GM11168 (cell line): Measurements from ENCODE around the gene PNRC1.
"Not testable (repeated sequence)": the region's sequence is repeated elsewhere in the genome, so short reads cannot be mapped to it uniquely, and the experiment has no call there.

Source experiments
- in situ Hi-C: fragments of 300-500 bp; cut with MboI; formaldehyde crosslinking; loops from one replicate; pipeline ENCODE4 v1.12.0; 2022; ENCODE audit warnings: low sequenced_read_pairs; ENCODE audit not compliant: unreplicated experiment

The PNRC1 gene

GRCh38 chr6:89087881-89088280 lies 7.3 kb downstream of the PNRC1 start:
- in situ Hi-C loops: no loop called here

DNA sequence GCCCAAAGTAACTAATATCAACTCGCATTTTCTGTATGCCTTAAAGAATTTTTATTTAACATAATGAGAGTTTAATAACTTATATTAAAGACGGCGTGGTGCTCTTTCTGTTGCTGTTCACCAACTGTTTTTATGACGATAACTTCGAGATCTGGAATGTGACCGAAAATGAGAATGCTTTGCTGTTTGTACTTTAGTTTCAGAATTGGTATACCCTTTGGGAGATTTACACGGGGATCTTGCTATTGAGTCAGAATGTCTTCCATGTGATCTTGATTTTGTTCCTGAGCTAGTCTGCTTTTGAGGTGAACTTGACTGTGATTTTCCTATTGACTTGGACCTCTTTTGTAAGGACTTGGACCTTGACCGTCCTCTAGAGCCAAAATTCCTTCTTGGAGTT lies 17.9 kb downstream of the PNRC1 start:
- in situ Hi-C loops: no loop called here

- in situ Hi-C loops: no loop called here
These were observed 19.6 kb downstream of the PNRC1 start for GRCh38 chr6:89100114-89100513.

GRCh38 chr6:89110284-89110683 lies 29.7 kb downstream of the PNRC1 start:
- in situ Hi-C loops: no loop called here

DNA sequence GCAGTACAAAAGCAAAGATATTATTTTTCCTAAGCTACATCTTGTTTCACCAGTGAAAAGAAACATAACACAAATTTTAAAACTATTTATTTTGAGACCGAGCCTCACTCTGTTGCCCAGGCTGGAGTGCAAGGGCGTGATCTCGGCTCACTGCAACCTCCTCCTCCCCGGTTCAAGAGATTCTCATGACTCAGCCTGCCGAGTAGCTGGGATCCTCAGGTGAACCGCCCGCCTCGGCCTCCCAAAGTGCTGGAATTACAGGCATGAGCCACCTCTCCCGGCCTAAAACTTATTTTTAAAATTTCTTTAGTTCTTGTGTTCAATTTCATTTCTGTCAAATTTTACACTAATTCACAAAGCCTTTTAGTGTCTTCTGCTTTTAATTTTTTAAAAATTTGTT lies 31.4 kb downstream of the PNRC1 start:
- in situ Hi-C loops: no loop called here

DNA sequence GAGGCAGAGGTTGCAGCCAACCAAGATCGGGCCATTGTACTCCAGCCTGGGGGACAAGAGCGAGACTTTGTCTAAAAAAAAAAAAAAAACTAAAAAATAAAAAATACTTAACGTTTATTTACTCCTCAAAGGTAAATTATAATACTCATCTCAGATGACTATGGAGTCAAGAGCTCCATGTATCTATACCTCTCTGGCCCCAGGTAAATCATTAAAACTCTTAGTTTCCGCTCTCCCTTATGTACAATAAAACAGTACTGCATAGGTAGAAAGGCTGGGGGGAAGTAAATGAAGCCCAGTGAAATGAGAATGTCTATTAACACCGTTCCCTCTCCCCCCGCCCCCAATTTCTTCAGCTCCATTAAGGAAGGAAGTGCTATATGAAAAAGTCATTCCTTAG lies 36.2 kb downstream of the PNRC1 start:
- in situ Hi-C loops: no loop called here

DNA sequence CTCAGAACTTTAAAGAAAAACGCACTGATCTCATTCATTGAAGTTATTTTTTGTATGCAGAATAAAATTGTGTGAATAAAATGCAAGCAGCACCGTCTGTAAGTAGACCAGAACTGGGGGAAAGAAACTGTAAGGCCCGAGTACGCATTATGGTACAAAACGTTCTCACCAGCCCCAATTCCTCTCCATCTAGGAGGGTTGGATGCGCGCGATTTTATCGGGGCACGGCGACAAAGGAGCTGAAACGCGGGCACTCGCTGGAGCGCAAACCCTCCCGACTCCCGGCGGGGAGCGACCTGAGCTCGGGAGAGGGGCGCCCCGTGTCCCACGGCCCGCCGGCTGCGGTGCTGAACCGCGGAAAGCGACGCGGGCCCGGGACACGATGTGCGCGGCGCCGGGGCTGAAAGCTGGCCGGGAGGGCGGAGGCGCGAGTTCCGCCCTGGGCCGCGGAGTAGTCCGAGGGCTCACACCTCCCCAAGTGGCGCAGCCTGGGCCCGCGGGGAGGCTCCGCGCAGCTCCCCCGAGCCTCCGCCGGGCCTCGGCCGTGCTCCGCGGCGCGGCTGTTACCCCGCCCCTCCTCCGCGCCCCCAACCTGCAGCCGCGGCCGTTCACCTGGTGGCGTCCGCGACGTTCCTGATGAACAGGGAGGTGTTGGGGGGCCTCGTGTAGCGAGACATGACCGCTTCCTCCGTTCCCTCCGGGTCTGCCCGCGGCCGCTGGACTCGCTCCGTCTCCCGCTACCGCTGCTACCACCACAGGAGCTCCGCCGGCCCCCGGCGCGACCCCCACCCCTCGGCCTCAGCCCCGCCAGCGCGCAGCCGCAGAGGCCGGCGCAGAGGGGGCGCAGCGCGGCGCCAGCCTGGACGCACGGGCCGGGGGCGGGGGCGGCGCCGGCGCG lies 36.9 kb downstream of the PNRC1 start, which contains the start of gene SRSF12:
TSS of gene SRSF12 (minus strand) at position 861 of the 898 bp plus-strand sequence. CDS start at position 677, 184 bp downstream.
- in situ Hi-C loops: no loop called here

- in situ Hi-C loops: no loop called here
These were observed 38.4 kb downstream of the PNRC1 start for GRCh38 chr6:89118931-89119330.

- in situ Hi-C loops: no loop called here
These were observed 39.8 kb downstream of the PNRC1 start for GRCh38 chr6:89120371-89120770.

DNA sequence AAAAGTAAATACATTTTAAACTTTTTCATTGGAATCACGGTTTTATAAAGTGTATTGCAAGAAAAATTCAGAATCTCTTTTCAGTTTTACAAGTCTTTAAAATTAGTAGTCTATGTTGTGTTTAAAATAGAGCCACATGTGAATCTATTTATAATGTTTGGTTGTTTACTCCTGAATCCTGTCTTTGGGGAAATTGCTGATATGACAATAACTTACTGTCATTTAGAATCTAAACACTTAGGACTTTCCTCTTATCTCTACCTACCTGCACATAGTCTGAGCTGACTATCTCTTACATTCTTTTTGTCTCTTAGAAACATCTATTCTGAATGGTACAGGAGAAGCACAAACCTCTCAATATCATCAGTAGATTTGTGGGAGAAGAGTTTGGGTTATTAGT lies 41.4 kb downstream of the PNRC1 start:
- in situ Hi-C loops: no loop called here

- in situ Hi-C loops: no loop called here
These were observed 42.1 kb downstream of the PNRC1 start for GRCh38 chr6:89122625-89123024.

DNA sequence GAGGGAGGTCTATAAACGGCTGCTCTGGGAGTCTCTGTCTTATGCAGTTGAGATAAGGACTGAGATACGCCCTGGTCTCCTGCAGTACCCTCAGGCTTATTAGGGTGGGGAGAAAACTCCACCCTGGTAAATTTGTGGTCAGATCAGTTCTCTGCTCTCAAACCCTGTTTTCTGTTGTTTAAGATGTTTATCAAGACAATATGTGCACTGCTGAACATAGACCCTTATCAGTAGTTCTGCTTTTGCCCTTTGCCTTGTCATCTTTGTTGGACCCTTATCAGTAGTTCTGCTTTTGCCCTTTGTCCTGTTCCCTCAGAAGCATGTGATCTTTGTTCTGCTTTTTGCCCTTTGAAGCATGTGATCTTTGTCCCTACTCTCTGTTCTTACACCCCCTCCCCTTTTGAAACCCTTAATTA lies 47.7 kb downstream of the PNRC1 start:
- in situ Hi-C loops: not testable (repeated sequence)

DNA sequence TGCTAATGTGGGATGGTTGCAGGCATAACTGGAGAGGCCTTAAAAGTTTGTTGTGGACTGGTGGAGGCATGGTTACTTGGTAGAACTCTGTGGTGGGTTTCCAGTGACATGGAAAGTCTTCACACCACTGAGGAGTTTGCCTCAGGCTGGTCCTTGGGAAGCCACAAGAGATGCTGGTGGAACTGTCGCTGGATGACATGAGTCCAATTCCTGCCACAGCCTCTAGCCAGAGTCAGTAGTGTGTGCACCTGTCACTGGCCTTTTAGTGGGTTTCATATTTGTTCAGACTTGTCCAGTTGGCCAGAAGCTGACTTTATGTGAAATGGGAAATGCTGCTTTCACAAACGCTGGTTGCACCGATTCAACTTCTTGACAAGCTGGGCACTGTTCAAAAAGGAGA lies 51.0 kb downstream of the PNRC1 start:
- in situ Hi-C loops: no loop called here

- in situ Hi-C loops: no loop called here
These were observed 51.5 kb downstream of the PNRC1 start for GRCh38 chr6:89132057-89132456.

DNA sequence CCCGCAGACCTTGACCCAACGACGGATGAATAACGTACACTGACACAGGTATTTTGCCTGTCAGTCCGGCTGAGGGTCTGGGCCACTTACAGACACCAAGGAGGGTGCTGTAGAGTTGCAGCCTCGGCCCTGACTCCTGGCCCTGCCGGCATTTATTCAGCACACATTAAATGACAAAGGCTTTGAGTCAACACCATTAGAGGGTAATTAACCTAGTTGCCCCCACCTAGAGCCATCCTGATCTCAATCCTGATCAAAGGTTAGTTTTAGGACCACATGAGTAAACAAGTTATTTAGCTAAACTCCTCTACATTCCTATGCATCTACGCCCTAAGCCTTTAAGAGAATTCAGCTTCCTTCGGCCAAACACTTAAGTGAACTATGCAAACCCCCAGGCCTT lies 53.4 kb downstream of the PNRC1 start:
- in situ Hi-C loops: no loop called here

DNA sequence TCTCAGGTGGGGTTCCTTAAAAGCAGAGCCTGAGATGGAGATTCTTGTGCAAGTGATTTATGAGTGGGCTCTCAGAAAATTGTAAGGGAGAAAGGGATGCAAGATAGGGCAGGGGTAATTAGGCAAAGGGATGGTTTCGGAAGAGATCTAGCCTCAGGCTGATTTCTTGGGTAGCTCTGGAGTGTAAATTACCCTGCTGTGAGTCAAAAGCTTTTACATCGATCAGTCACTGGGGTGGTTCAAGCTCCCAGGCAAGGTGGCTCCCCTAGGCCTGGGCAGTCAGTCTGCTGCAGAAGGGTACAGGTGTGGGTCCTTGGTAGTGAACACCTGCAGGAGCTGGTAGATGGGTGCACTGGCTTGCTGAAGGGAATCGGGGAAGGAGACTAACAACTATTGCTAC lies 54.2 kb downstream of the PNRC1 start:
- in situ Hi-C loops: no loop called here
